Fibroblast of pulmonary artery (primary cell): Measurements from ENCODE around the gene SETD3.
A peak's percentile ranks its signal among the peaks of the same experiment; 100 is the strongest.

Experiments
- DNase-seq: peaks from one replicate; pipeline ENCODE4 v3.0.0-alpha.2; 2010; ENCODE audit warnings: low read depth
- H3K4me3 ChIP-seq: replicated peaks from 2 replicates; pipeline ENCODE4 v1.5.1; 2011; ENCODE audit warnings: low read depth, mild to moderate bottlenecking, control low read depth, low read length, moderate library complexity
- CTCF ChIP-seq: IDR thresholded peaks from 2 replicates; pipeline ENCODE4 v1.5.1; 2011; ENCODE audit warnings: mild to moderate bottlenecking, control low read depth, low read length, inconsistent platforms; ENCODE audit errors: missing control alignments

SETD3 gene

DNA sequence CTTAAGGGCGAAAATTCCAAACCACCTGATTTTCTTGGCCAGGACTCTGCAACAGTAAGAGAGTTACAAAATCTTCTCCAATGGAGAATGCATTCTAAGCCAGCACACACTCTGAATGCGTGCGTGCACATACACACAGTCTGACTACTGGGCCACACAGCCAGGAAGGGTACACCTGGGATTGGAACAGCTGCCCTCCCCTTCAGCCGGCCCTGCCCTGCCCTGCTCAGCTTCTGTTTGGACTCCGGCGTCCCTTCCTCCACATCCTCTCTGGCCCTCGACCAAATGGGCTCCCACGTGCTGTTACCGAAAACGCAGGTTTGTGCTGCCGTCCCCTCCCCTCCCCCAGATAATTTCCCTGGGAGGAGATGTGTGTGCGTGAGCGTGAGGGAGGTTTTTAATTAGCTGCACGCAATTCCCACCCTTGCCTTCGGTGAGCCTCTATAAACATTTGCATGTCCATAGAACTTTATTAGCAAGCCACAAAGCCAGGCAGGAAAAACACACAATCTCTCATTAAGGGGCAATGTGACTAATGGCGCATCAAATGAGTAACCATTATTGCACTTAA is 43.5 kb upstream of the SETD3 start:
- no peak for TF ChIP-seq CTCF
- H3K4me3 ChIP-seq = no peak overlapping the region
- DNase-seq = no peak

GRCh38 chr14:99523704-99524055 is 43.0 kb upstream of the SETD3 start:
- no peak for DNase-seq
- TF ChIP-seq CTCF = no peak
- H3K4me3 ChIP-seq = no peak overlapping the region

- no peak for TF ChIP-seq CTCF
- H3K4me3 ChIP-seq = no peak overlapping the region
- no peak for DNase-seq
Observed at GRCh38 chr14:99522934-99523703, 42.5 kb upstream of the SETD3 start.

- H3K4me3 ChIP-seq = no peak overlapping the region
- no peak for TF ChIP-seq CTCF
- DNase-seq = peak; percentile 65
Observed at GRCh38 chr14:99522457-99522891, 41.8 kb upstream of the SETD3 start.

GRCh38 chr14:99522025-99522401 is 41.4 kb upstream of the SETD3 start:
- no peak for TF ChIP-seq CTCF
- no peak overlapping the region for H3K4me3 ChIP-seq
- no peak for DNase-seq

- no peak overlapping the region for H3K4me3 ChIP-seq
- no peak for TF ChIP-seq CTCF
- no peak for DNase-seq
Observed at GRCh38 chr14:99521176-99522024, 40.7 kb upstream of the SETD3 start.
